Stimulated activated CD8-positive, alpha-beta memory T cell treated with anti-CD3 and anti-CD28 coated beads, Interleukin-15, amount 100 ng/mL, for 24 hours (primary cell): ENCODE measurements around the gene TRIM2.

Source experiments
- DNase-seq: peaks from one replicate; pipeline ENCODE4 v3.0.0-alpha.2; 2020; ENCODE audit warnings: low read depth

The TRIM2 gene

DNA sequence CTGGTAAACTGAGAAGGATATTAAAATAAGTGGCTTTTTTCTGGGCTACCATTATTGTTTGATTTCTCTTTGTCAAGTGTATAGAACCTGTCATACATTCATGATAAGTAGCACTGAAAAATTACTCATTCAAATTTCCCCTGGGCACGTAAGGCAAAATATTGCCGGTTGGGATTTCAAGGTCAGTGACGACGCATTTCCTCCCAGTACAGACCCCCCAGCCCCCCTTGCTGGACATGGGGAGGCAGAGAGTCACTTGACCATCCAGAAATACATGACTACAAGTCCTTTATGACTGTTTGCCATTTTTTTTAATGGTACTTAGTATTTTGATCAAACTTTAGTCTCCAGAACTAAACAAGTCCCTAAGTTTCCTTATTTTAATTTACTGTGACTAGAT is 133.4 kb downstream of the TRIM2 start:
- no peak for DNase-seq

DNA sequence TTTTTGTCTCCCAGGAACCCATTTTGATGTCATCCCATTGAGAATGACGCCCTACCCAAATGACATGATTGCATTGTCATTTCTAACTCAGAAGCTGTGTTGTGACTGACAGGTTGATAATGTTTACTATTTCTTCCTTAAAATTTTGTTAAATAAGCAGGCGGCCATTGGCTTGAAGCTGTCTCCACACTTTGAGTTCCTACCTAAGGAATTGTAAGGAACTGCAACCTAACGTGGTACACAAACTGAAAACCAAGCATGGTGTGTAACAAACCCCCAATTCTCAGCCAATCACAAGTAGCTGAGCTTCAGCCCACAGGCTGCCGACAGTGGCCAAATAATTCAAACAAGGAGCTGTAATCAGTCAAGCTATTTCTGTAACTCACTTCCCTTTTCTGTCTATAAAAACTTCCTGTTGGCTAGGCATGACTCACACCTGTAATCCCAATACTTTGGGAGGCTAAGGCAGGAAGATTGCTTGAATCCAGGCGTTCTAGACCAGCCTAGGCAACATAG is 137.4 kb downstream of the TRIM2 start:
- no peak for DNase-seq

DNA sequence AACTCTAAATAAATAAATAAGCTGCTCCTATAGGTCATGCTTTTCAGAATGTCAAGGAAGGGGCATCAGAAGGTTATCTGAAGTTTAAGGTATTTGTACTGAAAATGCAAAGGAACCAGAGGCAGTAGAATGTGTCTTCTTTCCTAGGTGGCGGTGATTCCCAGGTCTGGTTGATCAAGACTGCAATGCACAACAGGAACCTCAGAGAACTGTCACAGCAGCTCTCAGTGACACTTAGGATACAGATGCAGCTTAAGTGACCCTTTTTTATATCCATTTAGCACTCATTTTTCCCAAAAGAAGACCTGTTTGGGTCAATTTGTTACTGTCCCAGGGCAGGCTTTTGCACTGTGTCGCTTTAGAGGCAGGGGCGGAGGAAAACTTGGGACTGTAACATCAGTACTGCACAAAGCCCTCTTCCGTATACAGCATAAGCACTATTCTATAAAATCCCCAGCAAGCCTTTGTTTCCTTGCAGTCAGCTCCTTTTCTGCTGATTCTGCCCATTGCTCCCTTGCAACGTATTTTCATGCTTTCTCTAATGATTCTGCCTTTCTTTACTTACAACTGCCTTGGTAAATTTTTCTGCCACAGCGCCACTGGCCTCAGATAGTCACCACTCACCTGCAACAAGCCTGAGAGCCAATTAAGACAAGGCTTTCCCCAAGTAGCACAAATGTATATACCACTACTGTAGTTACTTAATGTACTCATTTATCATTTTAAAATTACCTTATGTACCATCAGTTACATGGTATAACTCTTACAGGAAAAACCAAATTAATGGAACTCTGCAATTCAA is 138.7 kb downstream of the TRIM2 start:
- no peak for DNase-seq

DNA sequence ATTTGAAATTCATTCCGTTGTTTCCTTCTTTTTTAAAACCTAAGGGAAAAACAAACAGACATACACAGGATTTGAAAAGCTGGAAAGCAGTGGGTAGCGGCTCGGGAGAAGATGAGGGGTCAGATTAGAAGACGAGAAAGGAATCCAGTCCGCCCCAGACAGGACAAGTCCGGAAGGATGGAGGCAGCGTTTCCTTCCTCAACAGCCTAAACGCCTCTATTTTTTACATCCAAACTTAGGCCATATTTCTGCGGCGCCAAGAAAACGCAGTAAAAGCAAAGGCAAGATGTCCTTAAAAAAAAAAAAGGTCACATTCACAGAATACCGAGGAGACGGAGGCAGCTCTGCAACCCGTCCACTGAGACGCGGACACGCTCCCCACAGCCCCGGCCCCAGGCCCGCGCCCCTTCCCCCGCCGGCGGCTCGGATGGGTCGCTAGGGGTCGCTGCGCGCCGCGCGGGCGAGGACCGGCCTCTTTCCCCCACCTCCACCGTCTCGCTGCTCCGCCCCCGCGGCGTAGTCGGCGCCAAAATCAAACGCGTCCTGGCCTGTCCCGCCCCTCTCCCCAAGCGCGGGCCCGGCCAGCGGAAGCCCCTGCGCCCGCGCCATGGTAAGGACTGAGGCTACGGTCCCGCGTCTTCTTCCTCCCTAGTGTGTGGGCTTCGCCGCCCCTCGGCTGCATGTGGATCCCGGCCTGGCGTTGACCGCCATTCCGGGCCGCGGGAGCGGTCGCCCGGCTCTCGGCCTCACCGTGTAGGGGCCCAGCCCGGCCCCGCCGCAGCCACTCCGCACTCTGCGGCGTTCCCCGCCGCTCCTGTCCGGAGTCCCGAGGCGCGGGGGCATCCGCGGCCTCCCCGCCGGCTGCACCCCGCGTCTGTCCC is 140.1 kb downstream of the TRIM2 start, which contains the start of gene MND1:
Gene MND1 (plus strand): TSS at position 558 of the 881 bp plus-strand sequence. CDS start 50 bp downstream, at position 608.
- peak; percentile 83 for DNase-seq

DNA sequence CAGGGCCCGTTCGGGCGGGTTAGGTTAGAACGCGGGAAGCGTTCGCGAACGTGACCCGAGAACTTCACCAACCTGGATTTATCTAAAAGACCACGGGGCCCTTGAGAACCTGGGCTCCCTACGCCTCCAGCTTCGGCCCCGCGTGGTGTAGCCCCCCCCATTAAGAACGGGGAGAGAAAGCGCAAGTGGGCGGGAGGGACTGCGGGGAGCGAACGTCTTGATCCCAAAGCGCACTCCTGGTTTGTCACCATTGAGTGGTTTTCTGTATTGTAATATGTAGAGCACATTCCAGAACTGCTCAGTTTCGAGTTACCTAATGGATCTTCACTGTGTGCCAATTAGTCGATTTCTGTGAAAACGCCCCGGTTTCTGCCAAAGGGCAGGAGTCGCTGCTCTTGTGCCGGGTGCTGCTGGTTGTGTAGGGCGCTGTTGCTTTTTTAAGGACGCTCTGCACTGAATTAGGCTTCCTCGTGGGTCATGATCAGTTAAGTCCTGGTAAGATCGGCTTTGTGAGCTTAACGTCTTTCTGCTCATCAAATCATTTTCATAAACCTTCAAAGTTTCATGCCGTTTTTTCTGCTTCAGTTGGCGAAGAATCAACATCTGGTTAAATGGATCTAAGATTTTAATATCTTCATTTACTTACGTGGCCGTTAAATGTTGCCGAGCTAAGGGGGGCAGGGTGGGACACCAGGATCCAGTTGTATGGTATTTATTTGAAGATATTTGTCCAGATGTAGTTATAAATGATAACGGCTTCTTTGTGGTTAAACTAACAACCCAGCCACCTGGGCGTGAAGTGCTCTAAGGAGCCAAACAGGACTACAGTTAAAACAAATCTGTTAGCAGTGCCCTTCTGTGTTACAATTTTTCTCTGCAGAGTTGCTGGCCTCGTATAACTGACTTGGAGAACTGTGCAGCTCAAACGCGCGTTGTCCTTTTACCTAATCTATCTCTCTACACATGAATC is 141.1 kb downstream of the TRIM2 start:
- peak; percentile 17 for DNase-seq

DNA sequence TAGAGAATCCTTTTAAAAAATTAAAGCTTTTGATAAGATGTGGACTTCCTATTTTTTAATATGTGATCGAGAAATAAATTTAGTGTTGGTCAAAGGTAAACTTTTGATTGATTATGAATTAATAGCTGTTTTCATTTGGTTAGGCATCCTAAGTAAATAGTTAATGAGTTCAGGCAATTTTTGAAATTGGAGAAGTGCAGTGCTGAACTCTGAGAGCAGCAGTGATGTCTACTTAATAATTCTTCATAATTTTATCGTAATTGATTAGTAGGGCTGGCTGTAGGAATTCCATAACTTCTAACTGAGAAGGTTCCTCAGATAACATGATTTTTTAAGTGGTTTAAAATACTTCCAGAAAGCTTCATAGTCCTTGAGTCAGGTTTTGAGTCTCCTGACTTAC is 141.8 kb downstream of the TRIM2 start:
- no peak for DNase-seq

DNA sequence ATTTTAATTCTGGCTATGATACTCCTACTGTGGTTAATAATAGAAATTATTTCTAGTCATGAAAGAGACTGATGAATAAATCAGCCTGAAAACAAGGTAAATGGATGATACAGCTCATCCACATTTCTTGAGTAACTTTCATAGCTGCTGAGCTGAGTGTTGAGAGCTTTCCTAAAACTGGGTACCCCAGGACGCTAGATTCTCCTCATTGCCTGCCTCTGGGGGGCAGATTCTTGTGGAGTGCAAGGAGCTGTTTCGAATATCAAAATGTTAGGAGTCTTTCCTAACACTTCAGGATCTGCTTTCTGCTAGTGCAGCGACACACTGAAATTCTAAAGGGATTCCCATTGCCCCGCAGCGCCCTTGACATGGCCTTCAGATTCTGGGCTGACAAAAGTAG is 142.3 kb downstream of the TRIM2 start:
- DNase-seq: no peak

DNA sequence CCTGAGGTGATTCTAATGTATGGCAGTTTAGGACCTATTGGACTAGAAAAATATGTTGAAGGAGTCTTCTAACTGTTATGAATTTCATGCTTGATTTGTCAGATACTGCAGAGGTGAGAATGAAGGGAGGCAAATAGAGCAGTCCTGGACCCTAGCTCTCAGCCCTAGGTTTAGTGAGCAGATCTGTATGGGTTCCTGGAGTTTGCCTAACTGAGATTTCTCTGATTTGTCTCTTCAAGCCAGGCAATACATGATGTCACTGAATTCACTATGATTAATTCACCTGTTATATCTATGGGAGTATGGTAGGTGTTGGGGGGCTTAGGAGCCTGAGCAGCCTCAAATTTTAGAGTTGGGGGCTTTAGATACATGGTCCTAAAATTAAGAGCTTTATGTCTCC is 142.9 kb downstream of the TRIM2 start:
- DNase-seq: no peak

DNA sequence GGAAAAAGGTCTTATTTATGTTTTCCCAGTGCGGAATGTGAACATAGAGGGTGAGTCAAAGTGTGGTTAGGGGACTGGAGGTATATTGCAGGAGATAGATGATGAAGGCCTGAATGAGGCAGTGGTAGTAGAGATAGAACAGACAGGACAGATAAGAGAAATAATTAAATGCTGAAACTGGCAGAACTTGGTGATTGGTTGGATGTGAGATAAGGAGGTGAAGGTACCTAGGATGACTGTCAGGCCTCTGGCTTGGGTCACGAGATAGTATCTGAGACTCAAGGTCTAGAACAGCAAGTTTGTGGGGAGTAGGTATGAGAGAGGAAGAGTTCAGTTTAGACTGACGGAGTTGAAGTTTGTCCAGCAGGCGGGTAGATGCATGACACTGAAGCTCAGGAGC is 143.8 kb downstream of the TRIM2 start:
- no peak for DNase-seq

DNA sequence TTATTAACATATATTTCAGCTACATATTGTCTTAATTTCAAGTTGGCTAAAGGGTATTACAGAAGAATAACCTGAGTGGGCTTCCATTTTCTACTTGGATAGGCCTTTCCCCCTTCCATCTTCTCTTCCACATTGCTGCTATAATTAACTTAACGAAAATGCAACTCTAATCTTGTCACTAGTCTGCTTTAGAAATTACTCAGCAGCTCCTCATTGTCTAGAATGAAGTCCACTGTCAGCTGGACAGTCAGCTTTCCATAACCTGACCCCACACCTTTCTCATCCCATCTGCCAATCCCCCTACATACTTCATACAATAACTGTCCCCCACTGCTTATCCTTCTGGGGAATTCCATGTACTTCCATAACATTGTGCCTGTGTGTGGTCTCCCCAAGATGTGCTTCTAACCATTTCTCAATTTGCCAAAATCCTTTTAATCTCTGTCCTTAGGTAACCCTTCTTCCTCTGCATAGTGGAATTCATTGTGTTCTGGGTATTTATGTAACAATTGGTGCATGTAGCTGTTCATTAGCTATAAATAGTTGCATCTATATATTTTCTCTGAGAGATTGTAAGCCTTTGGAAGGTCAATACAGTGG is 145.1 kb downstream of the TRIM2 start:
- no peak for DNase-seq

DNA sequence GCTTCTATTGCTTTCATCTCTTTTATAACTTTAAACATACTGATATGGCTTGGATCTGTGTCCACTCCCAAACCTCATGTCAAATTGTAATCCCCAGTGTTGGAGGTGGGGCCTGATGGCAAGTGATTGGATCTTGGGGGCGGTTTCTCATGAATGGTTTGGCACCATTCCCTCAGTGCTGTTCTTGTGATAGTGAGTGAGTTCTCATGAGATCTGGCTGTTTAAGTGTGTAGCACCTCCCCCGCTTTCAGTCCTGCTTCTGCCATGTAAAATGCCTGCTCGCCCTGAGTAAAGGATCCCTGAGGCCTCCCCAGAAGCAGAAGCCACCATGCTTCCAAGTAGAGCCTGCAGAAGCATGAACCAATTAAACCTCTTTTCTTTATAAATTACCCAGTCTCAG is 157.9 kb downstream of the TRIM2 start:
- no peak for DNase-seq

DNA sequence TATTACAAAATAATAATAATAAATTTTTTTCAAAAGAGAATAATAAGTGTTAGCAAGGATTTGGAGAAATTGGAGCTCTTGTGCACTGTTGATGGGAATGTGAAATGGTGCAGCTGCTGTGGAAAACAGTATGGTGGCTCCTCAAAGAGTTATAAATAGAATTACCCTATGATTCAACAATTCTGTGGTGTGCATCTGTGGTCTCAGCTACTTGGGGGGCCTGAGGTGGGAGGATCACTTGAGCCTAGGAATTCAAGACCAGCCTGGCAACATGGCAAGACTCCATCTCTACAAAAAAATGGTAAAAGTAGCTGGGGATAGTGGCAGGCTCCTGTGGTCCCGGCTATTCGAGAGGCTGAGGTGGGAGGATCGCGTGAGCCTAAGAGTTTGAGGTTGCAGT is 159.8 kb downstream of the TRIM2 start:
- no peak for DNase-seq

DNA sequence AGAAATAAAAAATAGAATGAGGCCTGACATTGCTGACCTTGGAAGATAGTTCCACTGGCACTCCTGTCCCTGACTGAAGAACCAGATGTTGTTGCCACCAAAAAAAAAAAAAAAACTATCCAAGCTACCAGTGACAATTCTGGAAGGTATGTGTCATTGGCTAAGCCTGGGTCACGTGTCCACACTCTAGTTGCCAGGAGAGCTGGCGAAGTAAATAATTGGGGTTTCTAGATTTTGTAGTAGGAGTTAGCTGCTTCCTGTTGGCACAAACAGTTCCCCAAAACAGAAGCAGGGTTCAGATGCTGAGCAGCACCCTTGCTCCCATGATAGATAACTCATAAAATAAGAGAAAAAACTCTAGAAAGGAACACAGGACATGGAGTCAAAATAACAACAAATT is 160.8 kb downstream of the TRIM2 start:
- no peak for DNase-seq

DNA sequence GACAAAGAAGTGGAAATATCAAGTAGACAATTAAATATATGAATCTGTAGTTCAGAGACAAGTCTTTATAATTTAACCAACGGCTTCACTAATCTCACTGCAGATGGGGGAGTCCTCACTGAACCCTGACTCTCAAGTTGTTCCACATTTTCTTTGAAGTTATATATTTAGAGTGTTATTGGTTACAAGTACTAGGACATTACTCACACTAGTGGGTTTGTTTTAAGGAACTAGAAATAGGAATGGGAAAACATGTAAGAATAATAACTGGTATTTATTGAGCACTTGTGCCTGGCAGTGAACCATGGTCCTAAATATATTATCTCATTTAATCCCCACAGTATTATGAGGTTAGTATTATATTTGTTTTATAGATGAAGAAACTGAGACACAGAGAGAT is 162.2 kb downstream of the TRIM2 start:
- DNase-seq: no peak

DNA sequence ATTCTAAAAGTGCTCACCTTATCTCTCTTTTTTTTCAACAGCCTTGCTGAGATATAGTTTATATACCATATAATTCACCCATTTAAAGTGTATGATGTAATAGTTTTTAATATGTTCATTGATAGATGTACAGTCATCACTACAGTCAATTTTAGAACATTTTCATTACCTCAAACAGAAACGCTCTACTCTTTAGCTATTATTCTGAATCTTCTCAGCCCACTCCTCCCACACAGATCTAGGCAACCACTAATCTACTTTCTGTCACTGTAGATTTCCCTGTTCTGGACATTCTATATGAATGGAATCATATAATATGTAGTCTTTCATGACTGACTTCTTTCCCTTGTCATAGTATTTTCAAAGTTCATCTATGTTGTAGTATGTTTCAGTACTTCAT is 162.8 kb downstream of the TRIM2 start:
- no peak for DNase-seq

DNA sequence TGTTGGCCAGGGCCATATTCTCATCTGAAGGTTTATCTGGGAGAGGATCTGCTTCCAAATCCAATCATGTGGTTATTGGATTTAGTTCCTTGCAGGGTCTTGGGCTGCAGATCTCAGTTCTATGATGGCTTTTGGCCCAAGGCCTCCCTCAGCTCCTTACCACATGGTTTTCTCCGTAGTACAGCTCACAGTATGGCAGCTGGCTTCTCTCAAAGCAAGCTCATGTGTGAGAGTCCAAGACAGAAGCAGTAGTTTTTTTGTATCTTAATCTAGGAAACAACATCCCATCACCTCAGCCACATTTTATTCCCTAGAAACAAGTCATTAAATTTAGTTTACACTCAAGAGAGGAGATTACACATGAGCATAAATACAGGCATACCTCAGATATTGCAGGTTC is 164.8 kb downstream of the TRIM2 start:
- no peak for DNase-seq

DNA sequence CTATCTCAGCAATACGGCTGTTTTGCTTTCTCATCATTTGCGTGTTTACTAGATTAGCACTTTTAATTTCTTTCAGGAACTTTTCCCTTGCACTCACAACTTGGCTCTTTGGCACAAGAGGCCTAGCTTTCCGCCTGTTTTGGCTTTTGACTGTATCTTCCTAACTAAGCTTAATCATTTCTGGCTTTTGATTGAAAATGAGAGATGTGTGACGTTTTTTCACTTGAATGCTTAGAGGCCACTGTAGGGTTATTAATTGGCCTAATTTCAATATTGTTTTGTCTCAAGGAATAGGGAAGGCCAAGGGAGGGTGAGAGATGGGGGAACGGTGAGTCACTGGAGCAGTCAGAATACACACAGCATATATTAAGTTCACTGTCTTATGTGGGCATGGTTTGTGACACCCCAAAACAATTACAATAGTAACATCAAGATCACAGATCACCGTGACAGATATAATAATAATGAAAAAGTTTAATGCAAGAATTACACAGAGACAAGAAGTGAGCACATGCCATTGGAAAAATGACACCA is 167.5 kb downstream of the TRIM2 start:
- DNase-seq: no peak

DNA sequence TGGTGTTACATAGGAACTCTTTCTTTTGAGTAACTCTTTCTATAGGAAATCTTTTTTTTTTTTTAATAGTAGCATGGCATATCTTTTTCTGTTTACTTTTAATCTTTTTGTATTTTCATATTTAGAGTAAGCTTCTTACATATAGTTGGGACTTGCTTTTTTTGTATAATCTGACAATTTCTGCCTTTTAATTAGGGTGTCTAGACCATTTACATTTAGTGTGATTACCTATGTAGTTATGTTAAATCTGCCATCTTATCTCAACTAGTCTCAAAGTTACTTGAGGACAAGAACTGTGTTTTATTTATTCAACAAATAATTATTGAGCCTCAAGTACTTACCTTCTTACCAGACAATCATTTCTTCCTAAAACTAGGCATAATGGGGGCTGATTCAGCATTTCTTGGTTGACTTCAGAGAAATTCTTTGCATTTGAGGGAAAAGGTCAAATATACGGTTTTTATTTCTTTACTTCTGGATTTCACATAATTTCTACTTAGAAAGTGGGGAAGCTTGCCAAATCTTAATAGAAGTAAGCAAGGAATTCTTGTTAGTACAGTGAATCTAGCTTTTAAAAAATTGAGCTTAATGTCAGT is 168.8 kb downstream of the TRIM2 start:
- DNase-seq: no peak

DNA sequence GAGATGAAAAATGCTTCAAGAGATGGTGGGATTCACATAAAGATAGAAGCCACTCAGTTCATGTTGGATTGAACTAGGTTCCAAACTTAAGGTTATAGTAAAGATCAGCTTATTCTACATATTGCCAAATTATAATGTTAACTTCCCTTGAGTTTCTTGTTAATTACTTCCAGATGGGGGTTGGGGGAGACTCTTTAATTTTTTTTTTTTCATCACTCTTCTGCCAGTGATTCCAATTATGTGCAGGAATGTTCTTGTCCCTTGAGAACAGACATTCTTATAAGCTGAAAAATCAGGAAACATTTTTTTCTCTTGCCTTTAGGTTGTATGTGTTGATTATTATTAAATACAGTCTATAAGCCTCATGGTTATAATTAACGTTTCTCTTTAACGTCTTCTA is 170.2 kb downstream of the TRIM2 start:
- DNase-seq: no peak

DNA sequence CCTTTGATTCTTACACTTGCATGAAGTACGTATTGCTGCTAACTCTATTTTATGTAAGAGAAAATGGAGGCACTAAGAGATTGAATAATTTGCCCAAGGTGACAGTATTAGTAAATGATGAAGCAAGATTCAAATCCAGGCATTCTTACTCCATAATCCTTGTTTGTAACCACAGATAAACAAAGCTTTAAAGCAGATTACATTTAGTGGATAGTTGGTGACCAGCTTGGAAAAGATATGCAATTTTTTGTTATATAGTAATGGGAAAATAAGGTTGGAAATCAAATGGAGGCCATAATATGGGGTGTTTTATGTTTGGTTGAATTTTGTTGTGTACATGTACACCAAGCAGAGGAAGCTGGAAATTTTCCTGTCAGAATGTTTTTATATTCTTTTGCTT is 171.1 kb downstream of the TRIM2 start:
- DNase-seq: no peak

DNA sequence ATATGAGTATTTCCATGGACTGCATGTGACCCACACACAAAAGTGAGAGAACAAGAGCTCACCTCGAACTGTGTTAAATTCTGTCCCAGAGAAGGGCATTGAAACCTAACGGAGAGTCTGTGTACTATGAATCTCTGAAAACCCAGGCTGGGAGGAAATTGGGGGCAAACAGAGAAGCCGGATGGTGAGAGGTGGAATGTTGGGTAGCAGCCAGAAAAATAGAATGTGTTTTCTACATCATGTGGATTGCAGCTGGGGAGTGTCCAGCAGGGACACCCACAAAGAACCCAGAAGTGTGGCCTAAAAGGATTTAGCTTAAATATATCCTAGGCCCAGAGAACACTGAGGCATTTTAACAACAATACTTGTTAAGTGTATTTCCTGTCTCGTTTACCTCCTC is 178.9 kb downstream of the TRIM2 start:
- no peak for DNase-seq
